Colonic mucosa (tissue), 4 donors: ENCODE results near the gene PRKAR1B. TPM values are rescaled to one million over a fixed set of nuclear protein-coding genes. Genes with fewer than 3 reads are reported as not detected.

Experiments used
- DNase-seq: peaks from one replicate; pipeline ENCODE4 v3.0.0-alpha.2; 2020
- H3K27ac ChIP-seq: fragments of 200-600 bp; one replicate; pipeline ENCODE4 v1.8.0; 2021
- H3K27me3 ChIP-seq: fragments of 200-600 bp; one replicate; pipeline ENCODE4 v1.8.0; 2021
- H3K36me3 ChIP-seq: fragments of 200-600 bp; one replicate; pipeline ENCODE4 v1.8.0; 2021
- H3K4me1 ChIP-seq: fragments of 200-600 bp; one replicate; pipeline ENCODE4 v1.8.0; 2021; ENCODE audit warnings: mild to moderate bottlenecking
- H3K4me3 ChIP-seq: fragments of 200-600 bp; one replicate; pipeline ENCODE4 v1.8.0; 2021
- H3K9ac ChIP-seq, 2 donors: one replicate each; pipeline ENCODE4 v1.7.0; 2013; ENCODE audit warnings: control low read depth in 2 of 2, low read depth in 2 of 2, low read length in 2 of 2
- H3K9me3 ChIP-seq: fragments of 200-600 bp; one replicate; pipeline ENCODE4 v1.8.0; 2021
- CTCF ChIP-seq: fragments of 200-600 bp; IDR thresholded peaks from one replicate; pipeline ENCODE4 v1.8.0; 2022; ENCODE audit warnings: antibody characterized with exemption, mild to moderate bottlenecking
- intact Hi-C: fragments of 100-400 bp; cut with DNase I; formaldehyde crosslinking; loops from one replicate; pipeline ENCODE4 v1.14.1; 2022
- total RNA-seq, 2 donors: library from RNA; stranded (reverse); fragmentation: NEBNext Ultra II Directional in 1 of 2; extraction: Animal tissue kit (Norgen Biotek cat#: 25700) in 1 of 2; gene quantifications; one replicate each; pipeline ENCODE4 v1.2.1, GENCODE V29; 2021
- donor health status: healthy.
- donor health status: DM: no; HTN: no; CAD: no.
- donor health status: DM: no; HTN: no; CAD: no.

Gene PRKAR1B
- total RNA-seq, 2 donors from 2014 or later: 19.2 to 32.8 TPM

- intact Hi-C loops: no loop called here
- H3K27ac ChIP-seq: no peak overlapping the region
- no peak overlapping the region for H3K4me3 ChIP-seq
- peaks cover 20% of the 10 kb centered on the region for H3K4me1 ChIP-seq
- peaks cover 4% of the 10 kb centered on the region for H3K36me3 ChIP-seq
- H3K9ac ChIP-seq: no peak overlapping the region
- no peaks in the 10 kb centered on the region for H3K9me3 ChIP-seq
- TF ChIP-seq CTCF: no peak
- no peaks in the 10 kb centered on the region for H3K27me3 ChIP-seq
- no peak for DNase-seq
Observed at GRCh38 chr7:510131-510481, 217.0 kb downstream of the PRKAR1B start.

DNA sequence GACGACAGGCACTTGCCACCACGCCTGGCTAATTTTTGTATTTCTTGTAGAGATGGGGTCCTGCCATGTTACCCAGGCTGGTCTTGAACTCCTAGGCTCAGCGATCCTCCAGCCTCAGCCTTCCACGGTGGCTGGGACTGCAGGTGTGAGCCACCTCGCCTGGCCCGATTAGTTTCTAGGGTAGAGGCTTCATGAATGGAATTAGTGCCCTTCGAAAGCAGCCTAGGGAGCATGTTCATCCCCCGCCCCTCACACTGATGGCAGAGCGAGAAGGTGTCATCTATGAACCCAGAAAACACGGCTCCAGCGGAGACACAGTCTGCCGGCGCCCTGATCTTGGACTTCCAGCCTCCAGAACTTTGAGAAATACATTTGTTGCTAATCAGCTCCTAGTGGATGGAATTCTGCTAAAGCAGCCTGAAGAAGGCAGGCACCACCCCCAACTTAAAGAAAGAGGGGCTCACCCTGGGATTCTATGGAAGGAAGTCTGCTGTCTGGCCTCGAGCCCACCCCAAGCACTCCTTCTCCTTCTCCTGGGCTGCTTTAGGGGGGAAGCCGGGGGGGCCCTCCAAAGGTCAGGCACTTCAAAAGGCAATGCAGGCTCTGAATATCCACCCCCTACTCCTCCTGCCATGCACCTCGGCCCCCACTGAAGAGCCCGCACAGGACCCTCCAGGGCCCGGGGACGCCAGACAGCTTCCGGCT lies 217.5 kb downstream of the PRKAR1B start:
- Histone ChIP-seq H3K9ac (no peak overlapping the region), H3K27me3 (no peaks in the 10 kb centered on the region), H3K4me1 (peaks cover 21% of the 10 kb centered on the region), H3K9me3 (no peaks in the 10 kb centered on the region), H3K4me3 (no peak overlapping the region), H3K36me3 (peaks cover 4% of the 10 kb centered on the region), H3K27ac (no peak overlapping the region)
- intact Hi-C loops: no loop called here
- DNase-seq: no peak
- TF ChIP-seq CTCF: no peak

DNA sequence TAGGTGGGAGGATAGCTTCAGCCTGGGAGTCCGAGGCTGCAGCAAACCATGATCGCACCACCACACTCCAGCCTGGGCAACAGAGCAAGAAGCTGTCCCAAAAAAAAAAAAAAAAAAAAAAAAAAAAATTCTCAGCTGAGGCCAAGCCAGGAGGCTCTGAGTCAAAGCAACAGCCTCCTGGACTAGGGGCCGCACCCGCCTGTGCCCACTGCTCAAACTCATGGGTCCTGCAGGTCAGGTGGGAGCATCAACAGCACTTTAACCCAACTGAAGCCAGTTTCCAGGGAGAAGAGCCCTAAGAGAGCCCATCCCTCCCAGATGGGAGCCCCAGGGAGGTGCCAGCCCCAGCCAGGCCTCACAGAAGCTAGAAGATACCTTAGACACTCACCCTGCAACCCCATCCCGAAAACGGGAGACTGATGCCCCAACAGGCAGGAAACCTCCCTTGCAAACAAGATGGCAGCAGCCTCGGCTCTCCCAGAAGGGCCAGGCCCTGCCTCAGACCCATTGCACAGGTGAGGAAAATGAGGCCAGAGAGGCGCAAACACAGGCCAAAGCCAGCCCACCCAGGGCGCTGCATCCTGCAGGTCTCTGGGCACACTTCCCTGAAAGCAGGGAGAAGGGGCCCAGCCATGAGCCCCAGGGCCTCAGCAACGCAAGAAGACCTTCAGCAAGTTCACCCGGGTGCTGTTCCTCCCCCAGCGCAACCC lies 218.5 kb downstream of the PRKAR1B start:
- Histone ChIP-seq H3K27me3 (no peaks in the 10 kb centered on the region), H3K27ac (no peak overlapping the region), H3K36me3 (peaks cover 4% of the 10 kb centered on the region), H3K9ac (no peak overlapping the region), H3K4me1 (peaks cover 26% of the 10 kb centered on the region), H3K4me3 (no peak overlapping the region), H3K9me3 (no peaks in the 10 kb centered on the region)
- intact Hi-C loops: no loop called here
- DNase-seq: no peak
- TF ChIP-seq CTCF: no peak

- no peak for TF ChIP-seq CTCF
- no peak for DNase-seq
- intact Hi-C loops: no loop called here
- no peaks in the 10 kb centered on the region for H3K27me3 ChIP-seq
- no peak overlapping the region for H3K4me3 ChIP-seq
- H3K27ac ChIP-seq: no peak overlapping the region
- H3K36me3 ChIP-seq: peaks cover 4% of the 10 kb centered on the region
- peaks cover 23% of the 10 kb centered on the region for H3K4me1 ChIP-seq
- H3K9ac ChIP-seq: no peak overlapping the region
- no peaks in the 10 kb centered on the region for H3K9me3 ChIP-seq
Observed at GRCh38 chr7:507623-508300, 219.3 kb downstream of the PRKAR1B start.

DNA sequence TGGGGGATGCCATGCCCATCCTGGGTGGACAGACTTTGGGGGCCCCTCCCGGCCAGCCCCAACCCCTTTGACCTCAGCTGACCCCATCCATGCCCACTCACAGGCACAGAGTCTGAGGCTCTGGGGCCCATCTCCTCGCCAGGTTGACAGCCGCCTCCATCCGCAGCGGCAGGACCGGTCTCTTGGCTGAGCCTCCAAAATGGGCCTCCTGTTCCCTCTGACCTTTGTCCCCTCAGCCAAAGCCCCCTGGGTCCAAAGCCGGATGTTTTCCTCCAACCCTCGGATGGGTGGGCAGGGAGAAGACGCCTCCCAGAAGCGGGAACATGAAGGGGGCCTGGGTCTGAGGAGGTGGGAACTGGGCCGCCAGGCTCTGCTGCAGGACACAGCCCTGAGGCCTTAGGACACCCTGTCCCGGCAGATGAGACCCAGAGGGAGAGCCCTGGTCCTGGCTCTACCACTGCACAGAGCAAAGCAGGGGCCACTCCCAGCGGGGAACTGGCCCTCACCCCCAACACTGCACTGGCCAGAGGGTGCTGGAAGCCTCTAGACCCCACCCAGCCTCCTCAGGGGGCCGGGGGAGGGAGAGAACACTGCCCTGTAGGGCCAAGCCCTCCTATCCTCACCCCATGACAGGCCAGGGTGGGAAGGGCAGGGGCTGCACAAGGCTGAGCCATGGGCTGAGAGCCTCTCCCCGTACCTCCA lies 220.0 kb downstream of the PRKAR1B start:
- Histone ChIP-seq H3K4me3 (no peak overlapping the region), H3K4me1 (peaks cover 20% of the 10 kb centered on the region), H3K9me3 (no peaks in the 10 kb centered on the region), H3K36me3 (peaks cover 4% of the 10 kb centered on the region), H3K27ac (no peak overlapping the region), H3K27me3 (no peaks in the 10 kb centered on the region), H3K9ac (no peak overlapping the region)
- TF ChIP-seq CTCF: no peak
- intact Hi-C loops: no loop called here
- DNase-seq: no peak
